HG03342 (cell line): ENCODE measurements around the gene HOXA6.

ENCODE experiments used
- ATAC-seq: cut with Tn5 transposase; IDR thresholded peaks from one replicate; pipeline ENCODE4 v1.9.1; 2021; ENCODE audit warnings: mild to moderate bottlenecking, moderate library complexity; ENCODE audit not compliant: unreplicated experiment

HOXA6 gene

GRCh38 chr7:27100694-27101170 lies 46.8 kb downstream of the HOXA6 start:
- no peak for ATAC-seq

- no peak for ATAC-seq
Observed at GRCh38 chr7:27099453-27100370, 47.9 kb downstream of the HOXA6 start.

DNA sequence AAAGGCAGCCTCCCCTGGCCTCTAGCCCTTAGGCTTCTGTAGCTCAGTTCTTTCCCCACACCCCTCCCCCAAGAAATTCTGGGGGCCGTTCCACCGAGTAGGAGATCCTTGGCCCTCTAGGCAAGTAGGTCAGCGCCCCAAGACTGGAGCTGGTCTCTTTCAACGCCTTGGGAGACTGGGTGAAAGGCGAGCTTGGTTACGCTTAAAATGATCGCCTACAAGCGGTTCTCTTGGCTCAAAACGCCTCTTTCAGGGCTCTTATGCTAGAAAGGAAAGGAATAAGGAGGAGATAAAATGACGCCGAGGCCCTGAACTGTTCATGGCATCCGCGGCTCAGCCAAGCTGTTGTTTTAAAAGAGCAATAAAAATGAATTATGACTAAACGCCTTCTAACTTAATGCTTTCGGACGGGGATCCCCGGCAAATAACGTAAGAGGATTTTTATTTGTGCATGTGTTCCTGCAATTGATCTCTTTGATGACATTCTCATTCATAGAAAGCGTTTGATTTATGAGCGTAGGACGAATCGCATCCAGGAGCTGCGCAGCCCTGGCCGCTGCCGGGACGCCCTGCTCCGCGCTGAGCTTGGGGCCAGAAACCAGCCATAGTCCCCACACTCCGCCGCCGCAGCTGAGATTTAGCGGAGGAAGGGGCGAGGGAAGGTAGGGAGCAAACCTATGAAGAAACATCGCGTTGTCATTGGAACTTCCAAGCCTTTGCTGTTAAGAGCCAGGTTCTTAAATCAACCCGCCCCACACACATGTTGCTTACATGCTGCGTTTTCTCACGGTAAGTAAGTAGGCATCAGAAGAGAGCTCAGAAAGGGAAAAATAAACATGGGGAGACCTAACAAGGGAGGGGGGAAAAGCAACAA lies 48.8 kb downstream of the HOXA6 start:
- ATAC-seq: no peak

DNA sequence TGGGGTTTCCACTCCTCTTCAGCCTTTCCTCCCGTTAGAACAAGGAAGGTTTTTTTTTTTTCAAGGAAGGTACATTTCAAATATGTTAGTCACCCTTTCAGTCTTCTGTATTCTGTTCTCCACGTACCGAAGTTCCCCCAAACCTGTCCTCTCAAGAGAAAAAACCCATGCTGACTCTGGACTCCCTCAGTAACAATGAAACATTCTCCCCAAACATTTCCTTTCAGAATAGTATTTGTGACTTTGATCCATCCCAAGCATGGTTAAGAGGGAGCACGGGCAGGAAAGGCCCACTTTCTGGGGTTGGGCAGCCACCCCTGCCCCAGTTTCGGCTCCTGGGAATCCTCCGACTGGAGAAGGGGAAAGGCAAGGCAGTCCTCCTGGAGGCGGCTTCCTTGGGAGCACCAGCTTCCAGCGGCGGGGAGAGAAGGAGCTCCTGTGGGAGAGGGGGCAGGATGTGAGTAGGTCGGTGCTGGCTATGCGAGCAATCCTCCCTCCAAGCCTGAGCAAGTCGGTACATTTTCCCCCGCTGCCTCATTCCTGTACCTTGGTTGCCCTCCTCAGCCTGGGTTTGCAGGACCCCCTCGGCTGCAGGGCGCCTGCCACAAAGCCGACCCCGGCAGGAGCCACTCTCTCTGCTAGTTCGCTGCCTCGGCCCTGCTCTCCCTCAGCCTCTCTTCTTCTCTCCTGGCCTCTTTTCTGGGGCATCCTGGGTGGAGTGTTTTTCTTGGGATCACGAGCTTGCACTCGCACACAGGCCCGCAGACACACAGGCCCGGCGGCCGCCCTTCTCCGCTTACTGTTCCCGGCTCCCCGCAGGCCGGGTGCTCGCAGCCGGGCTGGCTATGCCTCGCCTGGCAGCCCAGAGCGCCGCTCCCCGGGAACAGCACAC lies 49.6 kb downstream of the HOXA6 start:
- ATAC-seq: no peak

GRCh38 chr7:27096768-27097514 lies 50.6 kb downstream of the HOXA6 start:
- no peak for ATAC-seq

DNA sequence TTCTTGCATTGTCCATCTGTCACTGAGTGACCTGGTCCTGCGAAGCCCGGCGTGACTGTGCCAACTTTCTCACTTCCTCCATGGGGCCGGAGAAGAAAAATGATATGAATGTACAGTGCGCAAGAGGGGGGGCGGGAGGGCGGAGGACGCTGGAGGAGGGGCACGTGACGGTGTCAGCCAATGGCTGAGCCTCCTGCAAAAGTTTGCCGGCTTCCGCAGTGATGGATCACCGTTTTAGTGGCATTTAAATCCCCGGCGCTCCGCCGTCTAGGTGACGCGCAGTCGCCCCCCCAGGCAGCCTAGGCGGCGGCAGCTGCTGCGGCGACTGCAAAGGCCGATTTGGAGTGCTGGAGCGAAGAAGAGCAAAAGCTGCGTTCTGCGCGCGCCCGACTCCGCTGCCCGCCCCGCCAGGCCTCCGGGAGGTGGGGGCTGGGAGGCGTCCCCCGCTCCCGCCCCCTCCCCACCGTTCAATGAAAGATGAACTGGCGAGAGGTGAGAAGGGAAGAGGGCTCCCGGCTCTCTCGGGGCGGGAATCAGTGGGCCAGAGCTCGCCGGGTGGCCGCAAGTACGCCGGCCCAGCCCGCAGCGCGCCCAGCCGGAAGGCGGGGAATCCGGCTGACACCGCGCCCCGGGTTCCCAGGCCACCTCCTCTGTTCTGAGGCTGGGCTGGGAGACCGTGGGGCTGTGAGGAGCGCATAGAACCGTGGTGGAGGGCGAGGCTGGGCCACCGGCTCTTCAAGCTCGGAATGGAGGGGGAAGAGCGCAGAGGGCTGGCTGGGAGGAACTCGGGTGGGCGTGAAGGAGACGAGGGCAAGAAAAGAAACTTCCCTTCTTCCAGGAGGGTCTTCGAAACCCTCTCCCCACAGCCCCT lies 51.4 kb downstream of the HOXA6 start, which contains the start of gene HOXA1:
TSS of gene HOXA1 (minus strand) at position 104 of the 871 bp plus-strand sequence. CDS start at position 16, 88 bp downstream.
- peak; percentile 85 for ATAC-seq
